Head of caudate nucleus (tissue), 42 donors: Measurements from ENCODE around the gene MEF2D.

Experiments
- DNase-seq, 42 donors: peaks; one replicate each; pipeline versions ENCODE4 v3.0.0 to v3.0.0-alpha.2; 2020 to 2021; ENCODE audit warnings: mixed read lengths in 7 of 42
- intact Hi-C: fragments of 100-400 bp; cut with DNase I; formaldehyde crosslinking; loops from one replicate; pipeline ENCODE4 v1.15.0; 2022

MEF2D gene

GRCh38 chr1:156503698-156504437 is 3.3 kb upstream of the MEF2D start:
- intact Hi-C loops = no loop called here
- peak in 2 of 42 donors; percentile 7 to 26 for DNase-seq

GRCh38 chr1:156502894-156503697 is 2.5 kb upstream of the MEF2D start:
- intact Hi-C loops = no loop called here
- peak in 29 of 42 donors; percentile 43 to 87 (median 69) for DNase-seq

GRCh38 chr1:156502391-156502893 is 1.9 kb upstream of the MEF2D start:
- DNase-seq = peak in 1 of 42 donors; percentile 2
- intact Hi-C loops = no loop called here

GRCh38 chr1:156500793-156501506 is 375 bp upstream of the MEF2D start:
- DNase-seq = peak; percentile 83 to 99 (median 97)
- intact Hi-C loops = no loop called here

GRCh38 chr1:156499842-156500542 is 583 bp downstream of the MEF2D start:
- DNase-seq = peak; percentile 49 to 91 (median 76)
- intact Hi-C loops = no loop called here

- intact Hi-C loops = no loop called here
Measured at GRCh38 chr1:156499194-156499841, 1.3 kb downstream of the MEF2D start.

GRCh38 chr1:156498432-156499193 is 2.0 kb downstream of the MEF2D start:
- DNase-seq = peak in 5 of 42 donors; percentile 29 to 49 (median 42)
- intact Hi-C loops = no loop called here

More at GRCh38 chr1:156499194-156499841, 1.3 kb downstream of the MEF2D start:
- peak in 2 of 42 donors; percentile 17 to 28 for DNase-seq

GRCh38 chr1:156497743-156498431 is 2.7 kb downstream of the MEF2D start:
- intact Hi-C loops = no loop called here
- DNase-seq = peak in 10 of 42 donors; percentile 29 to 77 (median 50)

GRCh38 chr1:156497078-156497742 is 3.4 kb downstream of the MEF2D start:
- intact Hi-C loops = no loop called here
- peak in 1 of 42 donors; percentile 35 for DNase-seq

GRCh38 chr1:156496211-156496761 is 4.3 kb downstream of the MEF2D start:
- DNase-seq = peak in 8 of 42 donors; percentile 30 to 81 (median 54)
- intact Hi-C loops = no loop called here

GRCh38 chr1:156495401-156496140 is 5.0 kb downstream of the MEF2D start:
- intact Hi-C loops = no loop called here
- peak in 2 of 42 donors; percentile 13 to 44 for DNase-seq

- intact Hi-C loops = no loop called here
Measured at GRCh38 chr1:156494309-156494895, 6.2 kb downstream of the MEF2D start.

GRCh38 chr1:156493742-156494141 is 6.8 kb downstream of the MEF2D start:
- intact Hi-C loops = no loop called here
- DNase-seq = no peak

More at GRCh38 chr1:156494309-156494895, 6.2 kb downstream of the MEF2D start:
- DNase-seq = peak in 3 of 42 donors; percentile 23 to 32 (median 32)

- peak in 2 of 42 donors; percentile 13 to 33 for DNase-seq
- intact Hi-C loops = no loop called here
Measured at GRCh38 chr1:156493154-156493631, 7.4 kb downstream of the MEF2D start.
